B cell (primary cell): ENCODE results near the gene PTPN21. TPM values are rescaled to one million over a fixed set of nuclear protein-coding genes. Genes with fewer than 3 reads are reported as not detected.

Experiments used
- ATAC-seq: fragments of 200-7000 bp; cut with Tn5 transposase; one replicate; pipeline ENCODE4 v1.10.0; 2021; ENCODE audit warnings: low read depth, mild to moderate bottlenecking, moderate number of reproducible peaks, moderate library complexity
- CTCF ChIA-PET: fragments of 350-600 bp; sonication (Branson Sonifier 250); formaldehyde crosslinking; loops from one replicate; lab custom pipeline; 2021; ENCODE audit warnings: antibody characterized with exemption, inconsistent platforms; lab: Charles Lee
- POLR2A ChIA-PET: fragments of 350-600 bp; sonication (Branson Sonifier 250); formaldehyde crosslinking; loops from one replicate; lab custom pipeline; 2021; ENCODE audit warnings: antibody characterized with exemption; lab: Charles Lee
- DNase-seq: peaks from one replicate; pipeline ENCODE4 v3.0.0; 2013
- H2AFZ ChIP-seq: 2 replicates; pipeline ENCODE4 v1.6.1; 2012; ENCODE audit warnings: mild to moderate bottlenecking, low read depth, low read length; ENCODE audit not compliant: insufficient read depth, poor library complexity, severe bottlenecking
- H3K27ac ChIP-seq, 2 donors: 1 replicate in 1 of 2; 2 replicates in 1 of 2; pipeline ENCODE4 v1.5.1; 2012 to 2013; ENCODE audit warnings: low read length in 2 of 2, mild to moderate bottlenecking in 2 of 2, moderate library complexity in 1 of 2
- H3K27me3 ChIP-seq, 4 experiments: fragments of 200-600 bp in 1 of 4; sonication (generic) in 1 of 4; replicated peaks in 1 of 4; 1 replicate in 2 of 4; 2 replicates in 2 of 4; pipeline versions ENCODE4 v1.6.1 to v1.7.0; 2013 to 2016; ENCODE audit warnings: low read length in 3 of 4, mild to moderate bottlenecking in 2 of 4, mixed read lengths in 1 of 4, moderate library complexity in 1 of 4; ENCODE audit not compliant: insufficient read depth in 4 of 4, control insufficient read depth in 3 of 4; ENCODE audit errors: control extremely low read depth in 1 of 4
- H3K36me3 ChIP-seq, 2 experiments: replicated peaks in 1 of 2; 1 replicate in 1 of 2; 2 replicates in 1 of 2; pipeline versions ENCODE4 v1.6.1 to v1.7.1; 2013; ENCODE audit warnings: low read length in 1 of 2; ENCODE audit not compliant: insufficient read depth in 2 of 2, control insufficient read depth in 1 of 2; ENCODE audit errors: control extremely low read depth in 1 of 2, extremely low read depth in 1 of 2
- H3K4me1 ChIP-seq, 2 donors: fragments of 200-600 bp in 1 of 2; sonication (generic) in 1 of 2; 1 replicate in 1 of 2; 2 replicates in 1 of 2; pipeline versions ENCODE4 v1.5.1 to v1.6.1; 2013 to 2017; ENCODE audit warnings: low read length in 2 of 2; ENCODE audit not compliant: control insufficient read depth in 2 of 2, insufficient read depth in 2 of 2
- H3K4me2 ChIP-seq: replicated peaks from 2 replicates; pipeline ENCODE3; 2012; ENCODE audit warnings: mild to moderate bottlenecking, low read depth, low read length; ENCODE audit not compliant: poor library complexity, severe bottlenecking
- H3K4me3 ChIP-seq, 5 experiments: fragments of 200-600 bp in 1 of 5; sonication (generic) in 1 of 5; 1 replicate in 3 of 5; 2 replicates in 2 of 5; pipeline versions ENCODE4 v1.5.1 to v1.7.0; 2011 to 2016; ENCODE audit warnings: low read length in 4 of 5, mild to moderate bottlenecking in 4 of 5, low read depth in 2 of 5, control low read depth in 1 of 5, moderate library complexity in 1 of 5; ENCODE audit not compliant: insufficient read depth in 1 of 5; ENCODE audit errors: control extremely low read depth in 1 of 5, extremely low read depth in 1 of 5
- H3K79me2 ChIP-seq: fragments of 200-600 bp; sonication (generic); one replicate; pipeline ENCODE4 v1.6.0; 2016; ENCODE audit warnings: low read length; ENCODE audit not compliant: control insufficient read depth, insufficient read depth
- H3K9ac ChIP-seq: fragments of 200-600 bp; sonication (generic); 2 replicates; pipeline ENCODE4 v1.6.1; 2017; ENCODE audit warnings: mild to moderate bottlenecking, low read length, moderate library complexity
- H3K9me3 ChIP-seq, 3 donors: one replicate each; pipeline versions ENCODE4 v1.6.1 to v1.7.1; 2013; ENCODE audit warnings: low read length in 2 of 3; ENCODE audit not compliant: control insufficient read depth in 2 of 3, insufficient read depth in 1 of 3; ENCODE audit errors: control extremely low read depth in 1 of 3
- H4K20me1 ChIP-seq: 2 replicates; pipeline ENCODE4 v1.6.0; 2012; ENCODE audit warnings: mild to moderate bottlenecking, low read length; ENCODE audit not compliant: insufficient read depth, control insufficient read depth, poor library complexity, severe bottlenecking
- H3K27ac Mint-ChIP-seq: one replicate; pipeline ENCODE4 v1.8.0; 2021; ENCODE audit warnings: mixed read lengths
- H3K27me3 Mint-ChIP-seq: one replicate; pipeline ENCODE4 v1.8.0; 2021; ENCODE audit warnings: mixed read lengths
- H3K4me1 Mint-ChIP-seq: one replicate; pipeline ENCODE4 v1.8.0; 2021; ENCODE audit warnings: mixed read lengths
- H3K4me3 Mint-ChIP-seq: one replicate; pipeline ENCODE4 v1.8.0; 2021; ENCODE audit warnings: mixed read lengths
- H3K9me3 Mint-ChIP-seq: one replicate; pipeline ENCODE4 v1.8.0; 2022; ENCODE audit warnings: mixed read lengths; ENCODE audit not compliant: insufficient read depth
- EZH2 ChIP-seq: IDR thresholded peaks from 2 replicates; pipeline ENCODE4 v1.6.1; 2012; ENCODE audit warnings: borderline replicate concordance, low read depth, mild to moderate bottlenecking, moderate library complexity, low read length; ENCODE audit not compliant: insufficient read depth, poor library complexity, severe bottlenecking
- WGBS: methylation state at CpG from one replicate; pipeline ENCODE4 v1.1.5; 2013; ENCODE audit warnings: missing lambda C conversion rate; ENCODE audit not compliant: insufficient coverage; 5-methylcytosine and 5-hydroxymethylcytosine counted together
- intact Hi-C: fragments of 100-400 bp; cut with micrococcal nuclease; formaldehyde crosslinking; loops from one replicate; pipeline ENCODE4 v1.10.0; 2022
- polyA plus RNA-seq: library from polyadenylated mRNA; depleted of rRNA; stranded (reverse); fragments of >200 nt; gene quantifications from 2 replicates; pipeline ENCODE4 v1.2.3, GENCODE V29; 2012
- total RNA-seq, 2 donors: library from RNA; stranded (reverse); fragments of 120-200 nt in 1 of 2; gene quantifications; 1 replicate in 1 of 2; 2 replicates in 1 of 2; pipeline versions ENCODE4 v1.2.3 to v1.2.4, GENCODE V29; 2013 to 2022
- TF ChIP-seq, protein P1 (sequence below): fragments of 200-600 bp; IDR thresholded peaks from one replicate; pipeline ENCODE4 v1.8.0; 2022; ENCODE audit warnings: antibody characterized with exemption, mild to moderate bottlenecking

The PTPN21 gene
- total and polyA plus RNA-seq, 2 donors (not counting 1 experiment from before 2014, with no cell fraction given), result not detected

GRCh38 chr14:88565427-88565826 is 10.6 kb upstream of the PTPN21 start:
- peaks cover 12 to 14% of the 10 kb centered on the region in 2 donors for H3K4me1 ChIP-seq
- Mint-ChIP-seq H3K27ac (no peak overlapping the region), H3K4me3 (no peak overlapping the region), H3K9me3 (no peaks in the 10 kb centered on the region), H3K4me1 (peaks cover 20% of the 10 kb centered on the region), H3K27me3 (peaks cover 6% of the 10 kb centered on the region)
- H3K4me3 ChIP-seq, result no peak overlapping the region
- H2AFZ ChIP-seq, result no peak overlapping the region
- H3K4me2 ChIP-seq, result no peak overlapping the region
- no peak overlapping the region for H3K27ac ChIP-seq
- peaks cover 13 to 27% of the 10 kb centered on the region in 2 experiments for H3K36me3 ChIP-seq
- ChIA-PET POLR2A (no interaction called here), CTCF (interaction anchor here (0.7 kb wide), 1 partner anchor 376 kb away, joined by 3 read pairs; no protein-coding TSS in a partner anchor)
- intact Hi-C loops, result loop anchor here (10.0 kb wide), 1 partner anchor 181 kb away; the partner anchor contains the start of gene SPATA7
- H4K20me1 ChIP-seq, result no peaks in the 10 kb centered on the region
- DNase-seq, result no peak
- peaks cover 5 to 8% (median 6%) of the 10 kb centered on the region in 3 donors for H3K9me3 ChIP-seq
- ATAC-seq, result no peak
- H3K79me2 ChIP-seq, result peaks cover 15% of the 10 kb centered on the region
- no CpG with 5 or more reads among the region's 5 CpGs for WGBS
- TF ChIP-seq, protein P1, sequence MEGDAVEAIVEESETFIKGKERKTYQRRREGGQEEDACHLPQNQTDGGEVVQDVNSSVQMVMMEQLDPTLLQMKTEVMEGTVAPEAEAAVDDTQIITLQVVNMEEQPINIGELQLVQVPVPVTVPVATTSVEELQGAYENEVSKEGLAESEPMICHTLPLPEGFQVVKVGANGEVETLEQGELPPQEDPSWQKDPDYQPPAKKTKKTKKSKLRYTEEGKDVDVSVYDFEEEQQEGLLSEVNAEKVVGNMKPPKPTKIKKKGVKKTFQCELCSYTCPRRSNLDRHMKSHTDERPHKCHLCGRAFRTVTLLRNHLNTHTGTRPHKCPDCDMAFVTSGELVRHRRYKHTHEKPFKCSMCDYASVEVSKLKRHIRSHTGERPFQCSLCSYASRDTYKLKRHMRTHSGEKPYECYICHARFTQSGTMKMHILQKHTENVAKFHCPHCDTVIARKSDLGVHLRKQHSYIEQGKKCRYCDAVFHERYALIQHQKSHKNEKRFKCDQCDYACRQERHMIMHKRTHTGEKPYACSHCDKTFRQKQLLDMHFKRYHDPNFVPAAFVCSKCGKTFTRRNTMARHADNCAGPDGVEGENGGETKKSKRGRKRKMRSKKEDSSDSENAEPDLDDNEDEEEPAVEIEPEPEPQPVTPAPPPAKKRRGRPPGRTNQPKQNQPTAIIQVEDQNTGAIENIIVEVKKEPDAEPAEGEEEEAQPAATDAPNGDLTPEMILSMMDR, result no peak
- TF ChIP-seq EZH2, result no peak
- no peak overlapping the region for H3K9ac ChIP-seq
- H3K27me3 ChIP-seq, result peaks cover 0 to 9% (median 2%) of the 10 kb centered on the region in 4 experiments

GRCh38 chr14:88563845-88564244 is 9.0 kb upstream of the PTPN21 start:
- Histone ChIP-seq H3K79me2 (peaks cover 15% of the 10 kb centered on the region), H3K4me1 (peaks cover 12 to 14% of the 10 kb centered on the region in 2 donors), H3K4me2 (peak overlapping the region; percentile 86), H2AFZ (peak overlapping the region; percentile 96), H3K27me3 (peaks cover 0 to 10% (median 3%) of the 10 kb centered on the region in 4 experiments), H3K4me3 (peak overlapping the region; percentile 63 to 93 (median 86)), H3K9ac (peak overlapping the region; percentile 85), H4K20me1 (no peaks in the 10 kb centered on the region), H3K27ac (no peak overlapping the region), H3K36me3 (peaks cover 10 to 11% of the 10 kb centered on the region in 2 experiments), H3K9me3 (peaks cover 5 to 8% (median 6%) of the 10 kb centered on the region in 3 donors)
- DNase-seq (no peak), ATAC-seq (no peak)
- intact Hi-C loops, result loop anchor here (1.0 to 10.0 kb wide), 5 partner anchors 179 to 1391 kb away; partner anchors contain the start of genes EFCAB11, GALC, SPATA7 and TDP1
- WGBS, result no CpG with 5 or more reads among the region's 7 CpGs
- peaks cover 10% of the 10 kb centered on the region for H3K27me3 Mint-ChIP-seq
- TF ChIP-seq, protein P1, result no peak
- TF ChIP-seq EZH2, result no peak
- no peaks in the 10 kb centered on the region for H3K9me3 Mint-ChIP-seq
- ChIA-PET CTCF (no interaction called here), POLR2A (no interaction called here)
- H3K27ac Mint-ChIP-seq, result peak overlapping the region; percentile 22
- H3K4me3 Mint-ChIP-seq, result peak overlapping the region; percentile 94
- H3K4me1 Mint-ChIP-seq, result peaks cover 20% of the 10 kb centered on the region
